ELF-1 (cell line): ENCODE data around the gene IL12RB2.

Source experiments
- DNase-seq: peaks from one replicate; pipeline ENCODE4 v3.0.0-alpha.2; 2016; ENCODE audit warnings: low read depth, low spot score

Gene IL12RB2

GRCh38 chr1:67307251-67308060 is at the start of gene IL12RB2:
Gene IL12RB2, plus strand, starts transcription at chr1:67307873. Its CDS starts 12,496 bp downstream, at chr1:67320369.
- DNase-seq = peak; percentile 11

GRCh38 chr1:67261680-67262079 is 46.0 kb upstream of the IL12RB2 start:
- DNase-seq = no peak

GRCh38 chr1:67262735-67263134 is 44.9 kb upstream of the IL12RB2 start:
- no peak for DNase-seq

GRCh38 chr1:67264152-67264551 is 43.5 kb upstream of the IL12RB2 start:
- no peak for DNase-seq

GRCh38 chr1:67264899-67265298 is 42.8 kb upstream of the IL12RB2 start:
- DNase-seq = no peak

- no peak for DNase-seq
Measured at GRCh38 chr1:67269061-67269460, 38.6 kb upstream of the IL12RB2 start.

GRCh38 chr1:67270541-67270940 is 37.1 kb upstream of the IL12RB2 start:
- no peak for DNase-seq

GRCh38 chr1:67273591-67273990 is 34.1 kb upstream of the IL12RB2 start:
- DNase-seq = no peak

GRCh38 chr1:67274623-67275325 is 32.9 kb upstream of the IL12RB2 start:
- DNase-seq = no peak

GRCh38 chr1:67280696-67281095 is 27.0 kb upstream of the IL12RB2 start:
- no peak for DNase-seq

GRCh38 chr1:67281244-67281643 is 26.4 kb upstream of the IL12RB2 start:
- no peak for DNase-seq

GRCh38 chr1:67285780-67286488 is 21.7 kb upstream of the IL12RB2 start:
- DNase-seq = no peak

GRCh38 chr1:67290236-67290635 is 17.4 kb upstream of the IL12RB2 start:
- no peak for DNase-seq

- no peak for DNase-seq
Measured at GRCh38 chr1:67294836-67295617, 12.6 kb upstream of the IL12RB2 start.

GRCh38 chr1:67298762-67299161 is 8.9 kb upstream of the IL12RB2 start:
- no peak for DNase-seq

GRCh38 chr1:67299296-67299695 is 8.4 kb upstream of the IL12RB2 start:
- no peak for DNase-seq

GRCh38 chr1:67300561-67300960 is 7.1 kb upstream of the IL12RB2 start:
- DNase-seq = no peak

GRCh38 chr1:67304023-67304422 is 3.6 kb upstream of the IL12RB2 start:
- DNase-seq = no peak

GRCh38 chr1:67306547-67306946 is 1.1 kb upstream of the IL12RB2 start:
- DNase-seq = no peak

GRCh38 chr1:67308136-67308535 is 463 bp downstream of the IL12RB2 start:
- DNase-seq = peak; percentile 14

- DNase-seq = no peak
Measured at GRCh38 chr1:67312615-67313014, 4.9 kb downstream of the IL12RB2 start.
